Measurements from ENCODE around the gene DPH2. TPM values are rescaled to one million over a fixed set of nuclear protein-coding genes. Genes with fewer than 3 reads are reported as not detected.

The DPH2 gene
- total and polyA plus RNA-seq, 10 of the 15 experiments (the other 5 are each of a cell fraction or from before 2014, with no cell fraction given) = 13.1 to 82.9 (median 52.0) TPM

DNA sequence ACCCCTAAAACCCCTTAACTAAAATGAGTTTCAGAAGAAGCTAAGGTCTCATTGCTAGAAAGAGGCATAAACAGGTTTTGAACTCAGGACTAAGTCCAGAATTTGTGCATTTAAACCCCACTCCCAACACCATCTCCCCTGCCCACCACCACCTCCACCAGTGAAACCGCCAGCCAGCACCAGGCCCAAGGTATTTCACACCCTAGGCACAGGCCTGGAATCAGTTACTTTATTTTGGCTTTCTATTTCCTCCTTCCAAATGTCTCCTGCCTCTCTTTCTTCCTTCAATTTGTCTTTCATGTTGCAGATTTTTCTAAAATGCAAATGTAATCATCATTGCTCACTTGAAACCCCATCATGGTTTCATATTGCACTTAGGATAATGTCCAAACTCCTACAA is 24.9 kb upstream of the DPH2 start:
- Histone ChIP-seq H3K9ac (ENCODE audit: control insufficient read depth, insufficient read depth, low read length) (no peak overlapping the region), H3K79me2 (ENCODE audit: control insufficient read depth, insufficient read depth, low read length) (peaks cover 23% of the 10 kb centered on the region), H3K27ac (ENCODE audit: control insufficient read depth, insufficient read depth) (no peak overlapping the region), H3K36me3 (ENCODE audit: control insufficient read depth in 2 of 2, insufficient read depth in 2 of 2, low read length in 1 of 2) (no peaks in the 10 kb centered on the region), H3K4me2 (ENCODE audit: control insufficient read depth, insufficient read depth) (peak overlapping the region; percentile 21), H3K4me3 (peak overlapping the region; percentile 36; the same call in 1 of the 2 replicates), H4K20me1 (ENCODE audit: control insufficient read depth, insufficient read depth) (no peaks in the 10 kb centered on the region), H3K4me1 (ENCODE audit: control insufficient read depth, insufficient read depth, low read length) (peaks cover 10% of the 10 kb centered on the region), H2AFZ (ENCODE audit: control insufficient read depth, low read depth, low read length) (no peak overlapping the region), H3K27me3 (replicated peaks in 1 of 2; ENCODE audit: control insufficient read depth in 2 of 2, insufficient read depth in 2 of 2, low read length in 1 of 2) (no peaks in the 10 kb centered on the region), H3K9me3 (replicated peaks; ENCODE audit: control insufficient read depth, insufficient read depth, low read length) (no peaks in the 10 kb centered on the region)
- ChIA-PET RAD21 (ENCODE audit: unreplicated experiment) (interaction anchor here (0.6 to 5.8 kb wide), 5 partner anchors 10 to 1096 kb away, joined by 3 to 78 read pairs (median 4); partner anchors contain the start of gene ARTN), SMC1A (ENCODE audit: uncharacterized antibody, unreplicated experiment) (interaction anchor here (0.9 to 7.2 kb wide), 7 partner anchors 11 to 412 kb away, joined by 3 to 100 read pairs (median 6); partner anchors contain the start of genes ARTN and KDM4A), CTCF (interaction anchor here (0.9 to 10.4 kb wide), 7 partner anchors 11 to 292 kb away, joined by 3 to 167 read pairs (median 11); partner anchors contain the start of gene ARTN), POLR2A (interaction anchor here (0.7 to 1.6 kb wide), 4 partner anchors 10 to 295 kb away, joined by 3 to 10 read pairs (median 4); partner anchors contain the start of gene KDM4A)
- DNase-seq (ENCODE audit: low read depth, low spot score) = no peak
- intact Hi-C loops (cut with micrococcal nuclease; ENCODE audit: unreplicated experiment) = loop anchor here (5.0 kb wide), 2 partner anchors 92 to 238 kb away; partner anchors contain the start of gene ST3GAL3
- ATAC-seq = no peak
- no peak for TF ChIP-seq ZSCAN29 (IDR thresholded peaks at IDR 0.05)
- TF ChIP-seq LARP7 (IDR thresholded peaks at IDR 0.05) = no peak
- no peak for TF ChIP-seq BCL11A (IDR thresholded peaks at IDR 0.05; ENCODE audit: low read depth, low read length)
- TF ChIP-seq TCF12 (IDR thresholded peaks at IDR 0.05; ENCODE audit: low read depth, low read length) = no peak
- no peak for TF ChIP-seq SRF (IDR thresholded peaks at IDR 0.05; ENCODE audit: low read depth in 2 of 2, low read length in 2 of 2)
- TF ChIP-seq TARDBP (IDR thresholded peaks at IDR 0.05; ENCODE audit: borderline replicate concordance) = no peak
- TF ChIP-seq, protein P1, sequence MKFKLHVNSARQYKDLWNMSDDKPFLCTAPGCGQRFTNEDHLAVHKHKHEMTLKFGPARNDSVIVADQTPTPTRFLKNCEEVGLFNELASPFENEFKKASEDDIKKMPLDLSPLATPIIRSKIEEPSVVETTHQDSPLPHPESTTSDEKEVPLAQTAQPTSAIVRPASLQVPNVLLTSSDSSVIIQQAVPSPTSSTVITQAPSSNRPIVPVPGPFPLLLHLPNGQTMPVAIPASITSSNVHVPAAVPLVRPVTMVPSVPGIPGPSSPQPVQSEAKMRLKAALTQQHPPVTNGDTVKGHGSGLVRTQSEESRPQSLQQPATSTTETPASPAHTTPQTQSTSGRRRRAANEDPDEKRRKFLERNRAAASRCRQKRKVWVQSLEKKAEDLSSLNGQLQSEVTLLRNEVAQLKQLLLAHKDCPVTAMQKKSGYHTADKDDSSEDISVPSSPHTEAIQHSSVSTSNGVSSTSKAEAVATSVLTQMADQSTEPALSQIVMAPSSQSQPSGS (IDR thresholded peaks at IDR 0.05; ENCODE audit: low read length) = no peak
- no peak for TF ChIP-seq STAT3 (IDR thresholded peaks at IDR 0.05; ENCODE audit: low read depth, low read length)
- no peak for TF ChIP-seq ZNF384 (IDR thresholded peaks at IDR 0.05; ENCODE audit: borderline replicate concordance, low read depth, low read length)
- no peak for TF ChIP-seq PML (IDR thresholded peaks at IDR 0.05; ENCODE audit: low read length)
- no peak for TF ChIP-seq SREBF2 (IDR thresholded peaks at IDR 0.05; ENCODE audit: low read length)
- no peak for TF ChIP-seq CREB1 (IDR thresholded peaks at IDR 0.05; ENCODE audit: low read depth)
- FAIRE-seq = no peak
- BruUV-seq (replicated peaks) = no TSS peak
- 100% methylated on average over 1 of the region's 1 CpG for WGBS (ENCODE audit: insufficient coverage, insufficient replicate concordance, low lambda C conversion rate, missing lambda C conversion rate)
- in situ Hi-C loops (cut with MboI) = no loop called here

Data from GM12878 (cell line).